Measurements from ENCODE around the gene TASP1.

DNA sequence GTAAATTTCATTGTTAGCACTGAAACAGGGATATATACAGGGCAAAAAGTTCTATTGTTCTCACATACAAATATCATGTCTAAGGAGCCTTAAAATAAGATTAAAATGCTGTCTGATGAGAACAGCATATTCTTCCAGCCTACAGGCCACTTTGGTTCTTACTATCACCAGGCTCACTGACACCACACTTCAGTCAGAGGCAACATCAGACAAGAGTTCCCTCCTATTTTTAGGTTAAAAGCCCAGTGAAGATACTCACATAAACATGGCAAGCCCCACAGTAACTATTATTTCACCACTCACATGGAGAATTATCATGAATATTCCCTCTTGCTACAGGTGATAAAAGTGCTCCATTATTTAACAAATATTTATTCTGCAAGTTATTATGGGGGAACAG lies 241.9 kb downstream of the TASP1 start:
- TF ChIP-seq CTCF (IDR thresholded peaks at IDR 0.05; ENCODE audit: low read depth, low read length) (no peak), EZH2phosphoT487 (IDR thresholded peaks at IDR 0.05; ENCODE audit: low read depth) (no peak)

Data from OCI-LY3 (cell line).